Fibroblast of upper back skin (primary cell): ENCODE results near the gene PSORS1C1.
"Not testable (repeated sequence)": the region's sequence is repeated elsewhere in the genome, so short reads cannot be mapped to it uniquely, and the experiment has no call there.

Experiments used
- DNase-seq: peaks from one replicate; pipeline ENCODE4 v3.0.0-alpha.2; 2013

PSORS1C1 gene

GRCh38 chr6:31161216-31162126 is 46.9 kb downstream of the PSORS1C1 start:
- no peak for DNase-seq

- DNase-seq = no peak
These were observed 48.0 kb downstream of the PSORS1C1 start for GRCh38 chr6:31162463-31163165.

GRCh38 chr6:31163922-31164321 is 49.3 kb downstream of the PSORS1C1 start:
- DNase-seq = no peak

GRCh38 chr6:31164475-31165063 is 50.0 kb downstream of the PSORS1C1 start:
- not testable (repeated sequence) for DNase-seq

GRCh38 chr6:31165064-31165832 is 50.6 kb downstream of the PSORS1C1 start:
- not testable (repeated sequence) for DNase-seq

- no peak for DNase-seq
These were observed 51.4 kb downstream of the PSORS1C1 start for GRCh38 chr6:31165986-31166385.

- DNase-seq = no peak
These were observed 54.0 kb downstream of the PSORS1C1 start for GRCh38 chr6:31168606-31169005.

- no peak for DNase-seq
These were observed 54.7 kb downstream of the PSORS1C1 start for GRCh38 chr6:31169123-31169857.

- not testable (repeated sequence) for DNase-seq
These were observed 55.4 kb downstream of the PSORS1C1 start for GRCh38 chr6:31169858-31170599.

GRCh38 chr6:31170600-31170881 is 55.9 kb downstream of the PSORS1C1 start, which contains the start of gene POU5F1:
Gene POU5F1 (minus strand): TSS chr6:31170682. CDS start chr6:31170620, 62 bp downstream.
- no peak for DNase-seq

GRCh38 chr6:31170987-31171671 is 56.5 kb downstream of the PSORS1C1 start:
- DNase-seq = no peak

GRCh38 chr6:31171931-31172905 is 57.6 kb downstream of the PSORS1C1 start:
- no peak for DNase-seq

GRCh38 chr6:31172973-31173384 is 58.4 kb downstream of the PSORS1C1 start:
- no peak for DNase-seq

GRCh38 chr6:31173406-31173805 is 58.8 kb downstream of the PSORS1C1 start:
- no peak for DNase-seq

GRCh38 chr6:31174378-31174777 is 59.8 kb downstream of the PSORS1C1 start:
- DNase-seq = no peak

- DNase-seq = peak; percentile 88
These were observed 61.4 kb downstream of the PSORS1C1 start for GRCh38 chr6:31175971-31176370.

GRCh38 chr6:31178143-31179041 is 63.8 kb downstream of the PSORS1C1 start:
- DNase-seq = peak; percentile 30

GRCh38 chr6:31179042-31179386 is 64.4 kb downstream of the PSORS1C1 start:
- no peak for DNase-seq

- DNase-seq = no peak
These were observed 65.3 kb downstream of the PSORS1C1 start for GRCh38 chr6:31179896-31180295.
